22Rv1 (cell line): ENCODE data around the gene NMT1.

Source experiments
- H3K27ac ChIP-seq: fragments of 450-650 bp; 2 replicates; pipeline ENCODE4 v1.5.1; 2017
- CTCF ChIP-seq: fragments of 450-650 bp; IDR thresholded peaks from 2 replicates; pipeline ENCODE4 v1.5.1; 2017; ENCODE audit warnings: mild to moderate bottlenecking
- ZFX ChIP-seq: fragments of 450-650 bp; IDR thresholded peaks from 2 replicates; pipeline ENCODE4 v1.6.1; 2017; ENCODE audit warnings: antibody characterized with exemption, borderline replicate concordance

Gene NMT1

DNA sequence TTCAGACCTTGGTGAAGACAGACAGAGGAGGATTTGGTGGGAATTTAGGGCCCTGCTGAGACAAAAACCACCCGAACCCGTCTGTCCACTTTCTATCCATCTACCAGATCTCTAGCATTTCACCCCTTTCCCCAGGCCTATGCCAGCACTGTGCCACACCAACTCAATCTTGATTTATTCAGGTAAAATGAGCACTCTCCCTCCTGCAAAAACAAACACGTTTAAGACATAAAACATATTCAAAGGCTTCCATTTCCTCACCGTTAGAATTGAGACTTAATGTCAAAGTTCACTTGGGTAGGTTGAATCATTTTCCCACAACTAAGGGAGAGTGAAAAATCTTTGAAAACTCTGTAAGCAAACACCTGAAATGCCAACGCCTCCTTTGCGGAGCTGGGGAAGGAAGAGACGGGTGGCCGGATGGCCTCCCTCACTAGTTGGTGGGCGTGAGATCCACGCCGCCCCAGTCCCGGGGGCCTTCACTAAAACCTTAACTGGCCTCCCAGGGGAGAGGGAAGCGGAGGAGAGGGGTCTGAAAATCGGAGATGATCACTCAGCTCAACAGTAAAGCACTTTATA lies 10.5 kb upstream of the NMT1 start:
- peak overlapping the region; percentile 98 for H3K27ac ChIP-seq
- TF ChIP-seq ZFX: no peak
- no peak for TF ChIP-seq CTCF

DNA sequence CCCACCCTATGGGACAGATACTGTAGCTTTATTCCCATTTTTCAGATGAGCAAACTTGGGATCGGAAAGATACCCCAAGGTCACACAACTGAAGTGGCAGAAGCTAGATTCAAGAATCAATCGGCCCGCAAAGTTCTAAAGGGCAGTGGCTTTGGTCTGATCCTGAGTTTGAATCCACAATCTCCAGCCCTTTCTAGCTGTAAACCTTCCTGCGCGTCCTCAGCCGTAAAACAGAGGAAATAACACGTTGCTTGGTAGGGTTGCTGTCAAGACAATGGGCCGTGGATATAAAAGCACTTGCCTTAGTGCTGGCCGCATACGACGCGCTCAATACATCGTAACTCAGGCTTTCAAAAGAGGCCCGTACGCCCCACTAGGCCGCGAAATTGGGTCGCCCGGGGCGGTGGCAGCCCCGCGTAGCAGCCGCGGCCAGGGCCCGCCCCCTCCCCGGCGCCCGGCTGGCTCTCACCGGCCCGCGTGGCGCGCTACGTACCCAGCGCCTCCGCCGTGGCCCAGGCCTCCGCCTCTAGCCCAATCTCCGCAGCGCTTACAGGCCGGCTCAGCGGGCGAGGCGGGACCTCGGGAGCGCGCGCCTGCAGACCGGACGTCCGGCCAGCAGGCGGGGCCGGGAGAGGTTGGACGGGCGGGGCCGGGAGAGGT lies 9.9 kb upstream of the NMT1 start, which contains the start of gene DCAKD:
Gene DCAKD (minus strand): TSS at position 573 of the 660 bp plus-strand sequence. CDS start 16,747 bp downstream, outside the sequence.
- H3K27ac ChIP-seq: peak within 1 kb of the TSS; percentile 98
- no peak for TF ChIP-seq ZFX
- TF ChIP-seq CTCF: no peak

DNA sequence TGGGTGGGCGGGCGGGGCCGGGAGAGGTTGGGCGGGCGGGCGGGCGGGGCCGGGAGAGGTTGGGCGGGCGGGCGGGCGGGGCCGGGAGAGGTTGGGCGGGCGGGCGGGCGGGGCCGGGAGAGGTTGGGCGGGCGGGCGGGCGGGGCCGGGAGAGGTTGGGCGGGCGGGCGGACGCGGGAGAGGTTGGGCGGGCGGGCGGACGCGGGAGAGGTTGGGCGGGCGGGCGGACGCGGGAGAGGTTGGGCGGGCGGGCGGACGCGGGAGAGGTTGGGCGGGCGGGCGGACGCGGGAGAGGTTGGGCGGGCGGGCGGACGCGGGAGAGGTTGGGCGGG lies 9.4 kb upstream of the NMT1 start:
- H3K27ac ChIP-seq: peak overlapping the region; percentile 98

- TF ChIP-seq ZFX (no peak), CTCF (no peak)
- H3K27ac ChIP-seq: peak overlapping the region; percentile 90
Measured at GRCh38 chr17:45052052-45052772, 8.9 kb upstream of the NMT1 start.

DNA sequence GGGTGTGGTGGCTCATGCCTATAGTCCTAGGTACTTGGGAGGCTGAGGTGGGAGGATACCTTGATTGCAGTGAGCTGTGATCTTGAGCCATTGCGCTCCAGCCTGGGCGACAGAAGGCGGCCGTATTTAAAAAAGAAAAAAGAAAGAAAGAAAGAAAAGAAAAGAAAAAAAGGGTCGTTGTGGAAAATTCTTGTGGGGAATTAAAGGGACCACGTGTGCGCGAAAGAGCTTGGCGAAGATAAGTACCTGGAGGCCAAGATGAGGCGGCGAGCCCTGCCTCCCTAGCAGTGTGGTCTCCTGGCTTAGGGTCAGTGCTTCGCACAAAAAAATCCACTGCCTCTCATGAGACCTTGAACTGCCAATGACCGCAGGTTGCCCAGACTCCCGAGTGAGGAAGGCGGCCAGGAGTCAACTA lies 728 bp upstream of the NMT1 start:
- peak overlapping the region; percentile 78 for H3K27ac ChIP-seq
- TF ChIP-seq ZFX: no peak
- no peak for TF ChIP-seq CTCF

DNA sequence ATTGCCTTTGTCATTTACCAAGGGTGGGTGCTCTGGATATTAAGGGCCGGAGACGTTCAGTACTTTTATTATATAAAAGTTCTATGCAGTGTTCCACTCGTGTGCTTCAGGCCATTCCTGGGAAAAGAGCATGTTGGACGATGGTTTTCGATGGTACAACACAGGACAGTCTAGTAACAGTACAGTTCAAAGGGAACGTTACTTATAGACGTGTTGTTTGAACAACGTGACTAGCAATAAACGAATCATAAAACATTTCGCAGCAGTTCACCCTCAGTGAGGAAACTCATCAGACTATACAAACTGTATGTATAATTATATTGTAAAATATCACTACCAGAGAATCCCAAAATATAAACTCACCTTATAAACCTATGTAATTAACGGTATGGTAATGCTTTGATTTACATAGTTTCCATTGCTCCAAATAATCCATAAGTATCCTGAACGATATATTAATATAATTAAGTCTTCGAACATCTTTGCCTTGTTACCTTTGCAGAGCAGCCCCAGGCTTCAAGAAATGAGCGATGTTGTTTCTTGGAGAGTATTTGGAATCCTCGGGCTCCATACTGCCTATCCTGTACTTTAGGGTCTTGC lies 589 bp downstream of the NMT1 start:
- no peak for TF ChIP-seq ZFX
- no peak for TF ChIP-seq CTCF
- H3K27ac ChIP-seq: peak overlapping the region; percentile 78

GRCh38 chr17:45063198-45063597 lies 2.1 kb downstream of the NMT1 start:
- H3K27ac ChIP-seq: no peak overlapping the region

More at GRCh38 chr17:45063198-45063597, 2.1 kb downstream of the NMT1 start:
- TF ChIP-seq CTCF: no peak
- TF ChIP-seq ZFX: no peak
